MM.1S (cell line): ENCODE results near the gene EXOC6.

ENCODE experiments used
- DNase-seq: peaks from one replicate; pipeline ENCODE4 v3.0.0-alpha.2; 2015
- H2AFZ ChIP-seq: fragments of 300-600 bp; sonication (generic); 2 replicates; pipeline ENCODE4 v1.6.0; 2016; ENCODE audit warnings: antibody characterized with exemption, low read length
- H3F3A ChIP-seq: fragments of 300-600 bp; sonication (generic); 2 replicates; pipeline ENCODE4 v1.6.1; 2016; ENCODE audit warnings: mild to moderate bottlenecking, antibody characterized with exemption, low read length, moderate library complexity, mixed read lengths; ENCODE audit not compliant: insufficient read depth
- H3K27ac ChIP-seq: fragments of 300-600 bp; sonication (generic); 2 replicates; pipeline ENCODE4 v1.5.1; 2016; ENCODE audit warnings: mild to moderate bottlenecking, low read length
- H3K27me3 ChIP-seq: fragments of 300-600 bp; sonication (generic); replicated peaks from 2 replicates; pipeline ENCODE4 v1.6.0; 2016; ENCODE audit warnings: low read length; ENCODE audit not compliant: insufficient read depth
- H3K36me3 ChIP-seq: fragments of 300-600 bp; sonication (generic); replicated peaks from 2 replicates; pipeline ENCODE4 v1.6.1; 2016; ENCODE audit warnings: mild to moderate bottlenecking, low read length, mixed read lengths; ENCODE audit not compliant: insufficient read depth
- H3K4me1 ChIP-seq: fragments of 300-600 bp; sonication (generic); 2 replicates; pipeline ENCODE4 v1.6.1; 2016; ENCODE audit warnings: low read length, mixed read lengths
- H3K4me2 ChIP-seq: fragments of 300-600 bp; sonication (generic); 2 replicates; pipeline ENCODE4 v1.6.0; 2016; ENCODE audit warnings: low read depth, low read length
- H3K4me3 ChIP-seq: fragments of 300-600 bp; sonication (generic); 2 replicates; pipeline ENCODE4 v1.5.1; 2016; ENCODE audit warnings: low read length, mixed read lengths
- H3K79me2 ChIP-seq: fragments of 300-600 bp; sonication (generic); 2 replicates; pipeline ENCODE4 v1.6.1; 2016; ENCODE audit warnings: mixed run types, low read length, mixed read lengths
- H3K9ac ChIP-seq: fragments of 300-600 bp; sonication (generic); 2 replicates; pipeline ENCODE4 v1.6.1; 2016; ENCODE audit warnings: low read length, mixed read lengths
- H3K9me2 ChIP-seq: fragments of 300-600 bp; sonication (generic); replicated peaks from 2 replicates; pipeline ENCODE4 v1.6.1; 2016; ENCODE audit warnings: mild to moderate bottlenecking, low read length, mixed read lengths; ENCODE audit not compliant: insufficient read depth
- H3K9me3 ChIP-seq: fragments of 300-600 bp; sonication (generic); replicated peaks from 2 replicates; pipeline ENCODE4 v1.6.1; 2016; ENCODE audit warnings: mild to moderate bottlenecking, low read length, mixed read lengths; ENCODE audit not compliant: insufficient read depth
- H4K20me1 ChIP-seq: fragments of 300-600 bp; sonication (generic); 2 replicates; pipeline ENCODE4 v1.6.1; 2016; ENCODE audit warnings: mild to moderate bottlenecking, low read length, moderate library complexity, mixed read lengths; ENCODE audit not compliant: insufficient read depth
- EZH2 ChIP-seq: fragments of 300-600 bp; sonication (generic); optimal IDR thresholded peaks from 2 replicates; pipeline ENCODE3; 2017; ENCODE audit warnings: low read depth, mild to moderate bottlenecking, antibody characterized with exemption, low read length, mixed read lengths
- EZH2phosphoT487 ChIP-seq: fragments of 300-600 bp; sonication (generic); IDR thresholded peaks from 2 replicates; pipeline ENCODE4 v1.6.1; 2018; ENCODE audit warnings: antibody characterized with exemption, low read length
- TF ChIP-seq, protein P1 (sequence below): fragments of 300-600 bp; sonication (generic); IDR thresholded peaks from 2 replicates; pipeline ENCODE4 v1.5.1; 2016; ENCODE audit warnings: antibody characterized with exemption, low read length, mixed read lengths

The EXOC6 gene

DNA sequence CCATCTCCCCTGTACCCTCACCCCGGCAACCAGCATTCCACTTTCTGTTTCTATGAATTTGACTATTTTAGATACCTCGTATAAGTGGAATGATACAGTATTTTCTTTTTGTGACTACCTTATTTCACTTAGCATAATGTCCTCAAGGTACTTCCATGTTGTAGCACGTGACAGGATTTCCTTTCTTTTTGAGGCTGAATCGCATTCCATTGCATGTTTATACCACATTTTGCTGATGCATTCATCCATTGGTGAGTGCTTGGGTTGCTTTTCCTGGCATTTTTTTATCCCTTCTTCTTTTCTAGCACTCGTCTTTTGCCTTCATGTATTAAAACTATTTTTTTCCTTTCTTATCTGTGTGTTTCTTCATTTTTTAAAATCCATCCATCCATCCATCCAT lies 22.3 kb upstream of the EXOC6 start:
- Histone ChIP-seq H3K36me3 (no peaks in the 10 kb centered on the region), H4K20me1 (no peaks in the 10 kb centered on the region), H3K79me2 (no peaks in the 10 kb centered on the region), H3K4me3 (no peak overlapping the region), H3K4me1 (no peaks in the 10 kb centered on the region), H3K27ac (no peak overlapping the region), H3F3A (no peaks in the 10 kb centered on the region), H3K9ac (no peak overlapping the region), H3K9me2 (no peaks in the 10 kb centered on the region), H3K9me3 (no peaks in the 10 kb centered on the region), H3K27me3 (no peaks in the 10 kb centered on the region), H2AFZ (no peak overlapping the region), H3K4me2 (no peak overlapping the region)
- DNase-seq, result no peak
- TF ChIP-seq, protein P1, sequence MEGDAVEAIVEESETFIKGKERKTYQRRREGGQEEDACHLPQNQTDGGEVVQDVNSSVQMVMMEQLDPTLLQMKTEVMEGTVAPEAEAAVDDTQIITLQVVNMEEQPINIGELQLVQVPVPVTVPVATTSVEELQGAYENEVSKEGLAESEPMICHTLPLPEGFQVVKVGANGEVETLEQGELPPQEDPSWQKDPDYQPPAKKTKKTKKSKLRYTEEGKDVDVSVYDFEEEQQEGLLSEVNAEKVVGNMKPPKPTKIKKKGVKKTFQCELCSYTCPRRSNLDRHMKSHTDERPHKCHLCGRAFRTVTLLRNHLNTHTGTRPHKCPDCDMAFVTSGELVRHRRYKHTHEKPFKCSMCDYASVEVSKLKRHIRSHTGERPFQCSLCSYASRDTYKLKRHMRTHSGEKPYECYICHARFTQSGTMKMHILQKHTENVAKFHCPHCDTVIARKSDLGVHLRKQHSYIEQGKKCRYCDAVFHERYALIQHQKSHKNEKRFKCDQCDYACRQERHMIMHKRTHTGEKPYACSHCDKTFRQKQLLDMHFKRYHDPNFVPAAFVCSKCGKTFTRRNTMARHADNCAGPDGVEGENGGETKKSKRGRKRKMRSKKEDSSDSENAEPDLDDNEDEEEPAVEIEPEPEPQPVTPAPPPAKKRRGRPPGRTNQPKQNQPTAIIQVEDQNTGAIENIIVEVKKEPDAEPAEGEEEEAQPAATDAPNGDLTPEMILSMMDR, result no peak
- no peak for TF ChIP-seq EZH2
- TF ChIP-seq EZH2phosphoT487, result no peak

DNA sequence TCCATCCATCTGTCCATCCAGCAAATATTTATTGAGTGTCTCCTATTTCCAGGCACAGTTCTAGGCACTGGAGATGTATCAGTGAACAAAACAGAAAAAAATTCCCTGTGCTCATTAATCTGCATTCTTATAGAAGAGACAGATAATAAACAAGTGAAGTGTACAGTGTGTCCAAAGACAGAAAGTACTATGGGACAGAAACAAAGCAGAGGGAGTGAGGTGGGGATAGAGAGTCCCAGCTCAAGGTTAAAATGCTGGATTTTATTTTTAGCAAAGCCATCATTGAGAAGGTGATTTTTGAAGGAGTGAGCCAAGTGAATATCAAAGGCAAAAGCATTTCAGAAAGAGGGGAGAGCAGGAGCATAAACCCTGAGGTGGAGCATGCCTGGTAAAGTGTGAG lies 21.8 kb upstream of the EXOC6 start:
- Histone ChIP-seq H3K9ac (no peak overlapping the region), H3K27ac (no peak overlapping the region)

DNA sequence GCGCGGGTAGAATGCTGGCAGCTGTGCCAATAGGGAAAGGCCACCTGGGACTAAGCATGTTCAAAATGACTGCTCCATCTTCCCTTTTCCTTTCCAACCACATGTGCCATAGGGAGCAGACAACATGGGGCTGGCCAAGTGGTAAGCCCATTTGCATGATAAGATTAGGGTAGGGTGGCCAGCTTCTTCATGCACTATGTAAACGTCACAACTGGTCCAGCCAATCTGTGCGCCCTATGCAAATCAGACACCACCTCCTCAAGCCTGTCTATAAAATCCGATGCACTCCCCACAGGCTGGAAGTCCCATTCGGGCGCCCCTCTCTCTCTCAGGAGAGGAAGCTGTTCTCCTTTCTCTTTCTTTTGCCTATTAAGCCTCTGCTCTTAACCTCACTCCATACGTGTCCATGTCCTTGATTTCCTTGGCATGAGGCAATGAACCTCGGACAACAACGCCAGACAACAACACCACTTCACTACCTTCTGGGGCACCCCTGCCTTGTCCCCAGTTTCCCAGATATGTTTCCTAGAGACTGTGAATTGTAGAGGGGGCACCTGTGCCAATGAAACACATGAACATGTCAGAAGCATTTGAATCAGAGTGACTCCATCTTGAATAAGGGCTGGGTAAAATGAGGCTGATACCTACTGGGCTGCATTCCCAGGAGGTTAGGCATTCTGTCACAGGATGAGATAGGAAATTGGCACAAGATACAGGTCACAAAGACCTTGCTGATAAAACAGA lies 19.1 kb upstream of the EXOC6 start:
- Histone ChIP-seq H3K27me3 (no peaks in the 10 kb centered on the region), H2AFZ (no peak overlapping the region), H3K79me2 (no peaks in the 10 kb centered on the region), H3K9ac (no peak overlapping the region), H3K9me2 (no peaks in the 10 kb centered on the region), H3K4me1 (no peaks in the 10 kb centered on the region), H3K4me3 (no peak overlapping the region), H3F3A (no peaks in the 10 kb centered on the region), H3K36me3 (no peaks in the 10 kb centered on the region), H4K20me1 (no peaks in the 10 kb centered on the region), H3K27ac (no peak overlapping the region), H3K4me2 (no peak overlapping the region), H3K9me3 (no peaks in the 10 kb centered on the region)
- TF ChIP-seq EZH2phosphoT487 (no peak), EZH2 (no peak)
- TF ChIP-seq, protein P1, result no peak
- no peak for DNase-seq

More for the DNA sequence above, 21.8 kb upstream of the EXOC6 start:
- no peaks in the 10 kb centered on the region for H3F3A ChIP-seq
- no peaks in the 10 kb centered on the region for H3K4me1 ChIP-seq
- no peak overlapping the region for H3K4me2 ChIP-seq
- H3K9me2 ChIP-seq, result no peaks in the 10 kb centered on the region
- H3K9me3 ChIP-seq, result no peaks in the 10 kb centered on the region
- no peak for TF ChIP-seq EZH2phosphoT487
- TF ChIP-seq, protein P1, result no peak
- no peak for TF ChIP-seq EZH2
- H3K79me2 ChIP-seq, result no peaks in the 10 kb centered on the region
- no peaks in the 10 kb centered on the region for H3K27me3 ChIP-seq
- no peaks in the 10 kb centered on the region for H3K36me3 ChIP-seq
- no peak overlapping the region for H3K4me3 ChIP-seq
- H2AFZ ChIP-seq, result no peak overlapping the region
- no peaks in the 10 kb centered on the region for H4K20me1 ChIP-seq
- no peak for DNase-seq
